HG02642 (cell line): Measurements from ENCODE around the gene TRPC4AP.
"Not testable (repeated sequence)": the region's sequence is repeated elsewhere in the genome, so short reads cannot be mapped to it uniquely, and the experiment has no call there.

ENCODE experiments used
- ATAC-seq: cut with Tn5 transposase; IDR thresholded peaks from one replicate; pipeline ENCODE4 v1.9.1; 2021; ENCODE audit warnings: mild to moderate bottlenecking; ENCODE audit not compliant: unreplicated experiment, poor library complexity

The TRPC4AP gene

GRCh38 chr20:35108921-35109320 lies 16.3 kb upstream of the TRPC4AP start:
- ATAC-seq: no peak

GRCh38 chr20:35106827-35107380 lies 14.3 kb upstream of the TRPC4AP start:
- ATAC-seq: no peak

GRCh38 chr20:35104685-35105295 lies 12.2 kb upstream of the TRPC4AP start:
- no peak for ATAC-seq

- no peak for ATAC-seq
These were observed 9.0 kb upstream of the TRPC4AP start for GRCh38 chr20:35101620-35102019.

GRCh38 chr20:35093267-35093884 lies 769 bp upstream of the TRPC4AP start:
- ATAC-seq: no peak

GRCh38 chr20:35091816-35092523 lies 637 bp downstream of the TRPC4AP start:
- ATAC-seq: peak; percentile 16

- no peak for ATAC-seq
These were observed 4.1 kb downstream of the TRPC4AP start for GRCh38 chr20:35088231-35089145.

GRCh38 chr20:35087791-35088190 lies 4.8 kb downstream of the TRPC4AP start:
- no peak for ATAC-seq

GRCh38 chr20:35087355-35087754 lies 5.3 kb downstream of the TRPC4AP start:
- no peak for ATAC-seq

- ATAC-seq: no peak
These were observed 7.0 kb downstream of the TRPC4AP start for GRCh38 chr20:35085477-35086225.

GRCh38 chr20:35084998-35085397 lies 7.6 kb downstream of the TRPC4AP start:
- ATAC-seq: no peak

GRCh38 chr20:35080348-35080642 lies 12.3 kb downstream of the TRPC4AP start:
- not testable (repeated sequence) for ATAC-seq

- no peak for ATAC-seq
These were observed 12.9 kb downstream of the TRPC4AP start for GRCh38 chr20:35079472-35080347.

GRCh38 chr20:35077872-35078271 lies 14.7 kb downstream of the TRPC4AP start:
- ATAC-seq: no peak

GRCh38 chr20:35077341-35077740 lies 15.3 kb downstream of the TRPC4AP start:
- no peak for ATAC-seq

- ATAC-seq: not testable (repeated sequence)
These were observed 21.0 kb downstream of the TRPC4AP start for GRCh38 chr20:35071436-35072153.

GRCh38 chr20:35066194-35066593 lies 26.4 kb downstream of the TRPC4AP start:
- ATAC-seq: no peak

GRCh38 chr20:35065181-35065580 lies 27.4 kb downstream of the TRPC4AP start:
- no peak for ATAC-seq
